HepG2 (cell line): ENCODE results near the gene ARHGAP21. TPM values are rescaled to one million over a fixed set of nuclear protein-coding genes. Genes with fewer than 3 reads are reported as not detected.

Source experiments
- ARNTL ChIP-seq: sonication (generic); formaldehyde crosslinking; IDR thresholded peaks from 2 replicates; pipeline ENCODE4 v1.4.0; 2020; ENCODE audit warnings: mild to moderate bottlenecking, missing genetic modification reagents
- CHD2 ChIP-seq: IDR thresholded peaks from 2 replicates; pipeline ENCODE4 v1.6.1; 2011; ENCODE audit warnings: low read depth, low read length, improper control_type of control experiment
- EHMT2 ChIP-seq: fragments of 200-600 bp; sonication (generic); IDR thresholded peaks from 2 replicates; pipeline ENCODE4 v1.7.0; 2017; ENCODE audit warnings: antibody characterized with exemption, low read depth, low read length, borderline replicate concordance
- FOXO1 ChIP-seq: sonication (generic); formaldehyde crosslinking; IDR thresholded peaks from 2 replicates; pipeline ENCODE4 v1.4.0; 2020; ENCODE audit warnings: missing genetic modification reagents
- HBP1 ChIP-seq: IDR thresholded peaks from 2 replicates; pipeline ENCODE4 v1.6.1; 2016; ENCODE audit warnings: low read depth, control low read depth
- HDAC2 ChIP-seq: sonication (generic); formaldehyde crosslinking; IDR thresholded peaks from 2 replicates; pipeline ENCODE4 v1.4.0; 2020; ENCODE audit warnings: missing genetic modification reagents
- KDM1A ChIP-seq: IDR thresholded peaks from 2 replicates; pipeline ENCODE4 v1.6.1; 2016; ENCODE audit warnings: missing compliant biosample characterization
- MEF2D ChIP-seq: sonication (generic); formaldehyde crosslinking; IDR thresholded peaks from 2 replicates; pipeline ENCODE4 v1.5.1; 2020; ENCODE audit warnings: mild to moderate bottlenecking, missing genetic modification reagents
- NFKBIZ ChIP-seq: IDR thresholded peaks from 2 replicates; pipeline ENCODE4 v1.6.1; 2018; ENCODE audit warnings: missing genetic modification reagents, missing compliant biosample characterization
- POGK ChIP-seq: sonication (generic); formaldehyde crosslinking; conservative IDR thresholded peaks from 2 replicates; pipeline ENCODE4 v1.8.0; 2022; ENCODE audit warnings: mild to moderate bottlenecking, moderate library complexity, missing genetic modification reagents
- POGZ ChIP-seq: sonication (generic); formaldehyde crosslinking; IDR thresholded peaks from 2 replicates; pipeline ENCODE4 v1.4.0; 2020; ENCODE audit warnings: mild to moderate bottlenecking, missing genetic modification reagents
- RBM39 ChIP-seq: fragments of 200-400 bp; formaldehyde crosslinking; IDR thresholded peaks from one replicate; pipeline ENCODE4 v1.6.1; 2018; ENCODE audit warnings: antibody characterized with exemption, mild to moderate bottlenecking, low read depth, low read length; ENCODE audit not compliant: poor library complexity, severe bottlenecking
- REXO4 ChIP-seq: sonication (generic); formaldehyde crosslinking; IDR thresholded peaks from 2 replicates; pipeline ENCODE4 v1.8.0; 2022; ENCODE audit warnings: missing genetic modification reagents, mild to moderate bottlenecking, borderline replicate concordance
- RFXANK ChIP-seq: IDR thresholded peaks from 2 replicates; pipeline ENCODE4 v1.6.1; 2016
- RNF2 ChIP-seq: fragments of 450-650 bp; conservative IDR thresholded peaks from 2 replicates; pipeline ENCODE4 v1.6.1; 2016; ENCODE audit warnings: low read depth
- SALL1 ChIP-seq: sonication (generic); formaldehyde crosslinking; IDR thresholded peaks from 2 replicates; pipeline ENCODE4 v1.8.0; 2022; ENCODE audit warnings: mild to moderate bottlenecking, missing genetic modification reagents
- SIN3B ChIP-seq: fragments of 150-350 bp; IDR thresholded peaks from 2 replicates; pipeline ENCODE4 v1.6.1; 2014; ENCODE audit warnings: low read length
- SKI ChIP-seq: fragments of 450-650 bp; IDR thresholded peaks from one replicate; pipeline ENCODE4 v1.6.1; 2018; ENCODE audit warnings: mild to moderate bottlenecking; ENCODE audit not compliant: partially characterized antibody
- TRIM24 ChIP-seq: sonication (generic); formaldehyde crosslinking; IDR thresholded peaks from 2 replicates; pipeline ENCODE4 v1.8.0; 2022; ENCODE audit warnings: mild to moderate bottlenecking, missing genetic modification reagents
- ZIK1 ChIP-seq: sonication (generic); formaldehyde crosslinking; IDR thresholded peaks from 2 replicates; pipeline ENCODE4 v1.5.0; 2020; ENCODE audit warnings: mild to moderate bottlenecking, low read depth, missing genetic modification reagents, borderline replicate concordance
- ZNF207 ChIP-seq: fragments of 450-650 bp; IDR thresholded peaks from 2 replicates; pipeline ENCODE4 v1.6.1; 2016; ENCODE audit warnings: antibody characterized with exemption, borderline replicate concordance
- ZNF577 ChIP-seq: sonication (generic); formaldehyde crosslinking; IDR thresholded peaks from 2 replicates; pipeline ENCODE4 v1.4.0; 2020; ENCODE audit warnings: mild to moderate bottlenecking, low read depth, missing genetic modification reagents, borderline replicate concordance
- ZNF607 ChIP-seq: sonication (generic); formaldehyde crosslinking; IDR thresholded peaks from 2 replicates; pipeline ENCODE4 v1.5.1; 2020; ENCODE audit warnings: missing genetic modification reagents, mild to moderate bottlenecking, borderline replicate concordance
- ZNF737 ChIP-seq: sonication (generic); formaldehyde crosslinking; IDR thresholded peaks from 2 replicates; pipeline ENCODE4 v1.5.0; 2020; ENCODE audit warnings: missing genetic modification reagents, mild to moderate bottlenecking, borderline replicate concordance
- ZNF839 ChIP-seq: sonication (generic); formaldehyde crosslinking; IDR thresholded peaks from 2 replicates; pipeline ENCODE4 v1.4.0; 2020; ENCODE audit warnings: missing genetic modification reagents, mild to moderate bottlenecking, borderline replicate concordance
- ZSCAN9 ChIP-seq: IDR thresholded peaks from 2 replicates; pipeline ENCODE4 v1.6.1; 2016; ENCODE audit warnings: borderline replicate concordance
- polyA plus RNA-seq, 8 experiments: library from polyadenylated mRNA; depleted of rRNA in 3 of 8; stranded (reverse) in 7 of 8; unstranded in 1 of 8; fragments of >200 nt; fragmentation: Illumina TruSeq in 4 of 8; extraction: Trizol in 4 of 8; gene quantifications; 2 replicates each; pipeline versions ENCODE4 v1.2.1 to v1.2.3, GENCODE V29; 2011 to 2016; ENCODE audit warnings: low read depth in 4 of 8, missing spikeins in 1 of 8, mixed read lengths in 1 of 8; ENCODE audit not compliant: insufficient read depth in 1 of 8
- total RNA-seq, 5 experiments: library from RNA; depleted of rRNA; stranded (reverse); fragments of >200 nt; fragmentation: Illumina TruSeq; extraction: Trizol; gene quantifications; 2 replicates each; pipeline ENCODE4 v1.2.3, GENCODE V29; 2016; ENCODE audit warnings: low read depth in 1 of 5

ARHGAP21 gene
- total and polyA plus RNA-seq, 2 of the 13 experiments (the other 11 are each of a cell fraction or from before 2014, with no cell fraction given): 23.9 to 26.6 TPM

GRCh38 chr10:24724381-24725228 lies 918 bp upstream of the ARHGAP21 start (continued):
- TF ChIP-seq ZNF577: no peak
- no peak; the same call in 1 of the 2 replicates for TF ChIP-seq SALL1 (CRISPR knock-in tag)
- TF ChIP-seq SIN3B: no peak
- 0 out of 2 replicates have a peak, but pooled peaks have one; percentile 43 for TF ChIP-seq POGK (CRISPR knock-in tag)
- no peak for TF ChIP-seq MEF2D (CRISPR knock-in tag)
- TF ChIP-seq ZNF839: no peak
- no peak for TF ChIP-seq REXO4 (CRISPR knock-in tag)
- TF ChIP-seq HBP1 (CRISPR knock-in tag): no peak
- TF ChIP-seq RFXANK: no peak
- TF ChIP-seq ZNF607 (CRISPR knock-in tag): no peak
- no peak for TF ChIP-seq HDAC2
- TF ChIP-seq ZNF737: no peak
- TF ChIP-seq POGZ (CRISPR knock-in tag): peak; percentile 43; the same call in 1 of the 2 replicates
- TF ChIP-seq RBM39: no peak
- peak; percentile 77 for TF ChIP-seq CHD2
- TF ChIP-seq EHMT2: no peak
- no peak for TF ChIP-seq KDM1A (CRISPR knock-in tag)
- no peak for TF ChIP-seq RNF2
- no peak for TF ChIP-seq ZIK1 (CRISPR knock-in tag)
- no peak for TF ChIP-seq SKI
- no peak for TF ChIP-seq ZNF207
- TF ChIP-seq FOXO1 (CRISPR knock-in tag): no peak
- TF ChIP-seq TRIM24: no peak
- TF ChIP-seq ARNTL (CRISPR knock-in tag): no peak
- TF ChIP-seq ZSCAN9: no peak
- no peak; the same call in 1 of the 2 replicates for TF ChIP-seq NFKBIZ (CRISPR knock-in tag)
